Stimulated activated CD8-positive, alpha-beta memory T cell treated with anti-CD3 and anti-CD28 coated beads, Interleukin-15, amount 100 ng/mL, for 1 hour (primary cell): Measurements from ENCODE around the gene ADGRL3.
"Not testable (repeated sequence)": the region's sequence is repeated elsewhere in the genome, so short reads cannot be mapped to it uniquely, and the experiment has no call there.

Source experiments
- DNase-seq: peaks from one replicate; pipeline ENCODE4 v3.0.0-alpha.2; 2020; ENCODE audit warnings: low read depth

Gene ADGRL3

DNA sequence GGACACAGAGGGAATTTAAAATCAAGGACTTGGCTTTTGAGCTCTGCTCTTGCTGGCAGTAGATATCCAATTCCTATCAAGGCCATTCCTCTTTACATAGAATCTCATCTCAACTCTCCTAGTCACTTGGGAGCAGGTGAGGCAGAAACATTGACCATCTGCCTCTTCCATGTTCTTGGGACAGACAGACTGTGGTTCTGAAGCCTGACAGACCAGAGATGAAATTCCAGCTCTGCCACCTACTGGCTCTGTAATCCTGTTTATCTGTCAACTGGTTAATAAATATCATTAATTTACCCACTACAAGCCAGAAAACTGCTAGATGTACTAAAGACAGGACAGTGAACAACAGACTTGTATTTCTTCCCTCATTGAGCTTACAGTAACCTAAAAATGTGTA lies 300.8 kb downstream of the ADGRL3 start:
- no peak for DNase-seq

DNA sequence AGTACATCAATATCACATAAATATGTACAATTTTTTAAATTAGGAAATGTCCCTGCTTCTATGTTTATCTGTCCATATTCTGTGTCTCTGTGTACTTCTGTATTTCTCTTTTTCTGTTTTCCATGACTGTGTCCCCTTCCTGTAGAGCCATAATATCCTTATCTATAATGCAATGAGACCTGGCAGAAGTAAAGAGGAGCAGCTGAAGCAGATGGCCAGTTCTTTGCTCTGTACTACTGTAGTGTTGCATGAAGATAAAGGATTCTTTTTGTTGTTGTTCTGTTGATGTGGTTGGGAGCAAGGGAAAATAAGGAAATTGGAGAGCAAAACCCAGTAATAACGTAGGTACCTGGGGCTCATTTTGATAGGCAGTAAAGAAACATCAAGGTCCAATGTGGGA lies 301.7 kb downstream of the ADGRL3 start:
- DNase-seq = no peak

DNA sequence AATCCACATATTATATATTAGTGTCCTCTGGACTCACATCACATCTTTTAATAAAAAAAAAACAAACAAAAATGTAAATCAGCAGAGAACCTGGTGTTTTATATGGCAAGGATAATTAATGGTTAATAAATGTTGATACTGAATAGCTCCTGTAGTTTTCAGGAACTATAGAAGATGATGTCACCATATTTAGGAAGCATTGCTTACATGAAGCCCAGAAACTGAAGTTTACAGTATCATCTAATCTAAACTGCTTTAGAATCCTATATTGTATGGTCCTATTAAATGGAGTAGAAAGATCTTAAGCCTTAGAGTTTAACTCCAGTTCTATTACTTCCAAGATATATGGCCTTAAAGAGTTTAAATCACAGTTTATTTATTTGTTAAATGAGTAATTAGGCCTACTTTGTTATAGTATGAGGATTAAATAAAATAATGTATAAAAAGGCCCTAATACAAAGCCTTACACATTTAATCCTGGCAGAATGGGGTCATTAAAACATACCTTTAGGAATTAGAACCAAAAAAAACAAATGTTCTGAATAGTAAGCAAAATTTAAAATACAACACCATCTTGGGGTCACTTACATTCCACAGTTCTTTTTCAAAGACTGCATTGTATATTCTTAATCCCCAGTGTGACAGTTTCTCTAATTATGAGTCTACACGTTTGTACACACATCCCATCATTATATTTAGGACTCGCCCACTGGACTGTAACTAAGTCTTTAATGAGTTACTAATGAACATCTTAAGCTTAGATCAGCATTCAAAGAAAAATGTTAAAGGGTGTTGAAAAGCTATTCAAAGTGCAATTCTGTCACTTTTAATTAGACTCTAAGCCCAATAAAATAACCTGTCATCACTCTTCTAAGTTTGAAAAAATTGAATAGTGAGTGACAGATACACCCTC lies 305.9 kb downstream of the ADGRL3 start:
- DNase-seq = no peak

DNA sequence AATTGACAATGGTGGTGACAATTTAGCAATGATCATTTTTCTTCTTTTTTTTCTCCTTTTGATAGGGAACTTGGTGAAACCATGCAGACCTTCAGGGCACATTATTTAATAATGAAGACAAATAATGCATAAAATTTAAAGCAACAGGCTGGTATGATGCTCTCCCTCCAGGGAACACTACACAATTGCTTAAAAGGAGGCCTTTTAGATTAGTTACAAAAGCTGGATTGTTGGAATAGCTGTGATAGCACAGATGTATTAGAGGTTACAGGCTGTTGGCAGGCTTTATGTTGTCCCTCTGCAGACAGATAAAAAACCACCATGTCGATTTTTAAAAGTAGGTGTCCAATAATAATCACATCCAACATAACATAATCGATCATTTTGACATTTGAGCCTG lies 307.0 kb downstream of the ADGRL3 start:
- no peak for DNase-seq

DNA sequence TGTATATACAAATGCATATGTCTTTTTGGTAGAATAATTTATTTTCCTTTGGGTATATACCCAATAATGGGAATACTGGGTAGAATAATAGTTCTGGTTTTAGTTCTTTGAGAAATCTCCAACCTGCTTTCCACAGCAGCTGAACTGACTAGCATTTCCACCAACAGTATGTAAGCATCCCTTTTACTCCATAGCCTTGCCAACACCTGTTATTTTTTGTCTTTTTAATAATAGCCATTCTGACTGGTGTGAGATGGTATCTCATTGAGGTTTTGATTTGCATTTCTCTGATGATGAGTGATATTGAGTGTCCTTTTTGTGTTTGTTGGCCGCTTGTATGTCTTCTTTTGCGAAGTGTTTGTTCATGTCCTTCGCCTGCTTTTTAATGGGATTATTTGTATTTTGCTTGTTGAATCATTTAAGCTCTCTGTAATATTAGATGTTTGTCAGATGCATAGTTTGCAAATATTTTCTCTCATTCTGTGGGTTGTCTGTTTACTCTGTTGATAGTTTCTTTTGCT lies 309.7 kb downstream of the ADGRL3 start:
- DNase-seq = not testable (repeated sequence)

DNA sequence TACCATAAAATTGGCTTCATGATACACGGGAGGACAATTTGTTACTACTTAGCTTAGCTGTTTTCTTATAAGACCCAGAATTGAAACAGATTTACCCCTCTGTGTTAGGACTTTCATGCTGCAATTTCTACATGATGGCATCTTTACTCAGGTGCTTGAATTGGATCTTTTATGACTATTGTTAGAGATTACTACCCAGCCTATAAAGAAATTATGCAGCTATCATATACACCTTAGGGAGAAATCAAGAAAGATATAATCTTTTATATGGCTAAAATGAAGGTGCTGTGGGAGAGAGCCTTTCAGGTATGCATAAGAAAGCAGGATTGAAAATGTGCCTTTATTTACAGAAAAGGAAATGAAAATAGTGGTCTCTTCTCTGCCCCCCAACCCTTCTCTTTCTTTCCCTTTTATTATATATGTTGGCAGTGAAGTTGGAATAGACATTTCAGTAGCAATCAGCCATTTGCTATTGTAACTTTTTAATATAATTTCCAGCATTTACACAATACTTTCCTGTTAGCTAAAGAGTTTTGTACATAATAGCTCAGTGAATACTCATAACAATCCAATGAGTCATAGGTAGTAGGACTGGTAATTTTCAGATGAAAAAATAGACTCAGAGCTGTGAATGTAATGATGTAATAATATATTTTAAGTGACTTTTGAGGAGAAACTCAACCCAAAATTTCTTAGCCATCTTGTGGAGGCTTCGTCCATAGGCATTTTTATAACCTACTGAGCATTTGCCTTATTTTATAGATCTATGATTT lies 311.8 kb downstream of the ADGRL3 start:
- DNase-seq = no peak

DNA sequence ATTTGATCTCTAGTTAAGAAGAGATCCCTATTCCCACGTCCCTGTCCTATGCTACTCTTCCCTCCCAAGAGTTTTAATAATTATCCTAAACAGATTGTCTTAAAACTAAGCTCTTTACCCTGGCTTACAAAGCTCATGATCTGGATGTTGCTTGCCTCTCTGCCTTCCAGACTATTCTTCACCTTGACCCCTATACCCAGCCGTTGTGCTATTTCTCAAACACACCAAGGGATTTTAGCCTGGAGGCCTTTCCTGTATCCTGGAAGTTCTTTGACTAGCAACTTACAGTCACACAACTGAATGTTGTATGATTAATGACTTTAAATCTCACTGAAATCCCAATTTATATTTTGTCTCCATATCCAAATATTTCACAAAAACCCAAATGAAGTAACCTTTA lies 314.9 kb downstream of the ADGRL3 start:
- DNase-seq = no peak

DNA sequence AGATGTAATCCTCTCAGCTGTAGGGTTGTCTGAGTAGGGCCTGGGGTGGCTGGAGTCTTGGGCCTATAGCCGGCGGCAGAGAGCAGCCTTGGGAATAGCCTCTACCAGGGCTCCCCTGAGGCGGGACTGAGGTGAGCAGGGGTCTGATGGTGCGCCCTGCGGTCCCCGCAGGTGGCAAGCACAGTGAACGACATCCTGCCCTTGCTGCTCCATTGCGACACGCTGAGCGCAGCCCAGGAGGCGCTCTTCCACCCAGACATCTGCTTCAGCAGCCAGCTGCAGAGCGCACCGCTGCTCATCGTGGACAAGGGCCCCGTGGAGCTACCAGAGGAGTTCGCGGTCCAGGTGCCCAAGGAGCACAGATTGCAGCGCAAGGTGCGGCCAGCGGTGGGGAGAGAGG lies 317.0 kb downstream of the ADGRL3 start:
- no peak for DNase-seq

DNA sequence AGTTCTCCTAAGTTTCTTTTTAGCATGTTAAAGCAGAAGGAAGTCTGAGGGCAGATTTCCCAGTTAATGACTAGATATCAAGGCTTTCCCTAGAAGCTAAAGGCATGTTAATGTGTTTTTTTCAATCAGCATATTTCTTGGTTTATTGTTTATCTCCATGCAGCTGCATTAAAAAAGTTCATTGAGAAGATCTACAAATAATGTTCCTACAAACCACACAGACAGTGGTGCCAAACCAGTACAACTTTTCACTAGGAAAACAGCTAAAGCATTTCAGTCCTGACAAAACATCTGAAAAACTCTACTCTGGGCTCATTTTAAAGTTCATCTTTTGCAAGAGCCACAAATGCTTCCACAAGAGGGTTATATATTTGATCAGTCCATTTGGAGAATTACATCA lies 320.0 kb downstream of the ADGRL3 start:
- DNase-seq = no peak

DNA sequence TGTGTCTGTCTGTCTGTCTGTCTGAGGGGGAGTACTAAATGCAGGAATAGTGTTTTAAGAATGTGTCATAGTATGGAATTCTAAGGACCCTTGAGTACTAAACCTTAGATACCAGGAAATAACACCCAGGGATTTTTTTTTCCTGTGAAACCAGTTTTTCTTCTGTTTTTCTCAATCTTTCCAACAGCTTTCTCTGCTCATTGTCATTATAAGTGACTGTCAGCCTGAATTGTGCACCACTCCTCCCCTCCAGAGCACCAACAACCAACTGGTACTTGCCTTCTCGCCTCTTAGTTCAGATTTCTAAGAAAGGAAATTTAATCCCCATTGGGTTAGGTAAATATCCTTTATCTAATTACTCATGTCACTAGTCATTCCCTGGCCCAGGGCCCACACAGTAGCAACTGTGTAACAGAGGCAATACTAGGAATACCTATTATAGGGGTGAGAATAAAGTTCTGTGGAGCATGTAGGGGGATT lies 320.6 kb downstream of the ADGRL3 start:
- DNase-seq = no peak

DNA sequence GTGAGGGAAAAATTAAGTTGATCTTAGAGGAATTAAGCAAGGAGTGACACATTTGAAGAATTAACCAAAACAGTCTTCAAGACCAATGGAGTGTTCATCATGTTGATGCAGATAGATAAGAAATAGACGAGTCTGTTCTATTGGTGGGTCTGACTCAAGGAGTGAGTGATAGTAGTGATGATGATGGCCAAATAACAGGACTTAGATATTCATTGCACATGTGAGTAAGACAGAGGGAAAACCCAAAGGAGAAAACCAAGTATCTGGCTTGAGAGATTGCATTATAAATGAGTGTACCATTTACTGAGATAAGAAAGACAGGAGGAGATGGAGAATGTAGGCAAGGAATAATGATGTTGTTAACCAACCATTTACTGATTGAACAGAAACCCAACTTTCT lies 321.3 kb downstream of the ADGRL3 start:
- no peak for DNase-seq

DNA sequence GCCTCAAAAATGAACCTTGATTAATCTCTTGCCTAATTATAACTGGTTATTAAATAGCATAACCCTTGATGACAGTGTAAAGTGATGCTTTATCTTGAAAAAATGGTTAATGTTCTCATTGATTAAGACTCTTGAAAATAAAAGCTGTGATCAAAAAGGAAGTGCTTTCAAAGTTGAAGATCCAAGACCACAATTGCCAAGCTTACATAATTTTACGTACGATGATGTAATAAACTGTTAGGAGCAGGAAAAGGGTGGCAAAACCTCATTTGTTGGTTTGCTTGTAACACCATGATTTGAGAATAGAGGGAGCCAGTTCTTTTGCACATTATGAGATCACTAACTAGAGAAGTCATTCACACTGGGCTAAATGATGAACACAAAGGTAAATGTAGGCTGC lies 322.2 kb downstream of the ADGRL3 start:
- no peak for DNase-seq

DNA sequence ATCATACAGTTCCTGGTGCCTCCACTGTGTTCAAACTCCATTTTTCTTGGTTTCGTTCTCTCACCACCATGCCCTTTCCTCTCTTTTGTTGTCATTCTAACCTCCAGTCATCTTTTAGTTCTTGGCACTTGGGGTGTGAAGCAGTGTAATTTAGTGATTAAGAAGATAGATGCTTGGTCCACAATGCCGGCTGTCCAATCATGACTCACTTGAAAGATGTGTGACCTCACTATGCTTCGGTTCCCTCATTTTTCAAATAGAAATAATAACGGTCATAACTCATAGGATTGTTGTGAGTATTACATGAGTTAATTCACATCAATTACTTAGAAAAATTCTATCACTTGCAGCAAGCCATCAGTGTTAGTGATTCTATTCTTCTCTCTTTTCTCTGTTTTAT lies 327.8 kb downstream of the ADGRL3 start:
- DNase-seq = no peak

DNA sequence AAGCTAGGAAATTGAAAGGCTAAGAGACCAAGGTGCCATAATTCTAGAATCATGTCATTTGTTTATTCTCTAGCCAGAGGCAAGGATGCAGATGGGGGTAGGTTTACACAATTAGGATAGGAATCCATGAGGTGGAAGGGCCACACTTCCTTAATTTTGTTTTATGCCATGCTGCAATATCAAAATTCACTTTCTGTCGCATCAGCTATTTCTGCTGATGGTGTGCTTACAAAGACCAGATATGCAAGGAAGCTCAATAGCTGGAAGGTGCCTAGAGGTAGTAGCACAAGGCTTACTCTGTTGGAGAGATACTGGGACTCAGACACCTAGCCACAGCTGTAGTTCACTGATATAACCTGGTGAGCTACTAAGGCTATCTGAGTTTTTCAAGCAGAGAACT lies 328.5 kb downstream of the ADGRL3 start:
- DNase-seq = no peak

DNA sequence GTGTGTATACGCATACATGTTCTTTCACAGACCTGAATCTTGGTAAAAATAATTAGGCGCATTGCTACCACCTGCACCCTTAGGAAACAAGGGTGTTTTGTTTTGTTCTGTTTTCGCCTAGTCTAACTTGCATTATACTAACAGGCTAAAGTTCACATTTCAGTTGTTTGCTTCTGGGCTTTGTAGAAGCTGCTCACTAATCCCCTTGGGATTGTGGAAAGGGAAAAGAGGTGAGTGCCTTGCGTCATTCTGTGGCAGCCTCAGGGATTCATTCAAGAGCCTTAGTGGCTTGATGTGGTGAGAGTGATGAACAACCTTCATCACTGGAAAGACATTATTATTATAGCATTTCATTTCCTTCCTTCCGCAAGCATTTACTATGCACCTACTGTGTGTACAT lies 331.1 kb downstream of the ADGRL3 start:
- no peak for DNase-seq

DNA sequence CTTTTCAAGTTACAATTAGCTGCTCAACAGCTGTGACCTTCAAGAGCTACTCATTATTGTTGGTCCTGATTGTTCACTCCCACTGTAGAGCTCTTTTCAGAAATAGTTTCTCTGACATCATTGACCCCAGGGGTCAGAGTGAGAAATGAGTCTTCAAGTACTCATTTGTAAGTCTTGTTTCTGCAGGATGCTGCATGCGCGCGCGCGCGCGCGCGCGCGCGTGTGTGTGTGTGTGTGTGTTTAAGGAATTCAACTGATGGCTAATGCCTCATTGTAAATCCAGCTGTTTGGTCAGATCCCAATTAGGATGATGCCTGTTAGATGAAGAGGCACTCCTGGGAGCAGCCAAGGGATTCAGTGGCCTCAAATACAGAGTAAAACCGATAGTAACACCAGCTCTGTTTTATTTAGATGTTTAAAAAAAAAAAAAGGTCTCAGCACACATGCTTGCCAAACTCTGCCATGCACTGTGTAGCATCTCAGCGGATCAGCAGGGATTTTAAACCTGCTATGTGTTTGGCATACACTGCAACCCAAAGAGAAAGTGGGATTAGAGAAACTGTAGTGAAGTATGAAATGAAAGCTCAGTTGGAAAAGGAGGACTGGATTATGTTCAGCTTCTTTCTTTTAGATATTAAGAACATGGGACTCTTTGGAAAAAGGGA lies 332.3 kb downstream of the ADGRL3 start:
- DNase-seq = no peak

DNA sequence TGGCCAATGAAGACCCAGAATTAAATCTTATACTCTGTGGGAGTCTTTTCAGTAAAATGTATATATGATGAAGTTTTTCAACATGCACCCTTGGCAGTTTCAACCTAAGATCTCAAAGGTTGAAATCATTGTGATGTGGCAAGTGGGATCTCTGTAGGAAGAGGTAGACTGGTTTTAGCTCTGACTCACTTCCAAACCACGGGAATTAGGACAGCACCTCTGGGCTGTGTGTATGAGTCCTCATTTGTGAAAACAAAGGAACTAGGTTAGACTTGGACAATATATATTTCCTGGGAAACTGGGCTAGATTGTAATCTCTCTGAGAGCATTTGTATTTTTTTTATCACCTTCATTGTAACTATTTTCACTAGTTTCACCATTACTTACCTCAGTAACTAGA lies 333.0 kb downstream of the ADGRL3 start:
- no peak for DNase-seq

DNA sequence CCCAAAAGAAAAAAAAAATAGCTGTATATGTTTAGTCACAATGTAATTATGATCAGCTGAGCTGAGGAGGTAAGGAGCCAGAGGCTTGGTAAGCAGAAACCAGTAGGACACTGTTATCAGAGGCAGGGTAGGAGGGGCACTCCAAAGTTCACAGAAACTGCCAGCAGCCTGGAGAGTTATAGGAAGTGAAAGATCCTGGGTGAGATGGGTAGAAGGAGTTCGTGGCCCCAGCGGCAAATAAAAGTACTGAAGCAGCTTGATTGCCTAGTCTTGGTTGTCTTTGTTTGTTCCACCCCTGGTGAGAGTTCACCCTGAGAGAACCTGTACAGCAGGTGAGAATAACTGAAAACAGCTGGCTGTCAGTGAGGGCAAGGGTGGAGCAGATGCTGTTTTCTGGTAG lies 340.8 kb downstream of the ADGRL3 start:
- no peak for DNase-seq

DNA sequence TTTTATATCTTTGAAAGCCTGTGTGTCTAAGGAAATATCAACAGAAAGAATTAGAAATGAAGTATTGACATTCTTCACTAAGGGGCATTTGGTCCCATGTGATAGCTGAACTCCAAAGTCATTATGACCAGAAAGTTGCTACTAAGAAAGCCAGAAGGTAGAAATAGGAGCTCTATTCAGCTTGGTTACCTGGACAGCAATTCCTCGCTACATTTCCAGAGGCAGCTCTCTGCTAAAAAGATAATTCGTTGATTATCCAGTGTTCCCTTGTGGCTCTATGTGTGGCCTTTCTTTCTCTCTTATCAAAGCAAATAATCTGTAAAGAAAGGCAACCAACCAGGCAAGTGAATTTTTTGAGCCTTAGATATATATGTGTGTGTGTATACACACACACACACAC lies 341.3 kb downstream of the ADGRL3 start:
- no peak for DNase-seq

DNA sequence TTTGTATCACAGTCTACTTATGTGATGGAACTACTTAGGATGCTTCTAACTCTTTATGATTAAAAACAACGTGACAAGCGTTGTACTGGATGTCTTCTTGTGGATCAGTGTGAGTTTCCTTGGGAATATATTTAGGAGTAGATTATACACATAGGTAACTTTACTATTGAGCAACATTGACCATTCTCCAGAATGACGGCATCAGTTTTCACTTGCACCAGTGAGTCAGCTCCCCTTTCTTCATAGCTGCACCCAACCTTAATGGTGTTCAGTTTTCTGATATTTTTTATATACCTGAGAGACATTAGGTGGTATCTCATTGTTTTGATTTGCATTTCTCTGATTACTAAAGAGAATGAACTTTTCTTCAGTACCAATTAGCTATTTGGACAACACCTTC lies 343.9 kb downstream of the ADGRL3 start:
- DNase-seq = no peak

DNA sequence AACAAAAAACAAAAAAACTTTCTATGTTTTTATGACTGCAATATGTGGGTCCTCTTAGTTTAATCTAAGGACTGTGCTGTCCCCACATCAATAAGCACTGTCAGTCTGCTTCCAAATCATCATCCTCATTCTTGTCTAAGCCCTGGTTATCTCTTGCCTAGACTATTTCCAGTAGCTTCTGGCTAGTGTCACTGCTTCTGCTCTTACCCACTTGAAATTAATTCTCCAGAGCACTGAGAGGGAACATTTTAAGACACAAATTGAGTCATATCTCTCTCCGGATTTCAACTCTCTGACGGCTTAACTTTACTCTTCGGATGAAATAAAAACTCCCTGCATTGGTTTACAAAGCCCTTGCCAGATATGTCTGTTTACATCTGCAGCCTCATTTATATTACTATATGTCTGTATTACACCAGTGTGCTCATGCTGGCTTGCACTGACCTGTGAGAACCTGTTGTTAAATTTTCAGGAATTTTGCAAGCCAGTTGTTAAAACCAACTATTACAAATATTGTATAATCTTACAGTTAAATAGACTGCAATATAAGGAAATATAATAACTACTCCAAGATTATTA lies 345.9 kb downstream of the ADGRL3 start:
- no peak for DNase-seq

DNA sequence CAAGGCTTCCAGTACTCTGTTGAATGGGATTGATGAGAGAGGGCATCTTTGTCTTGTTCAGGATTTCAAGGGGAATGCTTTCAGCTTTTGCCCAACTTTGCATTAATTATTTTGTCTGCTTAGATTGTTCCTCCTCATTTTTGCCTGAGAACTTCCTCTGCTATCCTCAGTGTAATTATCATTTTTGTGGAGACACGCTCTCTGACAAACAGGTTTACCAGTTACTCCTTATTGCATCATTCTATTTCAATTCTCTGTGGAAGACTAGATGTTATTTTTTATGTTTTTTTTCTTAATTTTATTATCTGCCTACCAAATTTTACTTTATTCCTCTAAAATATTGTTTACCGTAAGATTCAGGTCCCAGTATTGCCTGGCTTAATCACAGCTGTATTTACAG lies 349.2 kb downstream of the ADGRL3 start:
- no peak for DNase-seq
